ACC112 (cell line): ENCODE measurements around the gene PVALB.
"Not testable (repeated sequence)": the region's sequence is repeated elsewhere in the genome, so short reads cannot be mapped to it uniquely, and the experiment has no call there.

Source experiments
- H2AFZ ChIP-seq: fragments of 200-600 bp; sonication (generic); one replicate; pipeline ENCODE4 v1.6.0; 2017; ENCODE audit warnings: antibody characterized with exemption, low read length; ENCODE audit not compliant: unreplicated experiment
- H3K27ac ChIP-seq: fragments of 200-600 bp; sonication (generic); 2 replicates; pipeline ENCODE4 v1.5.1; 2014; ENCODE audit warnings: low read depth, mild to moderate bottlenecking, antibody characterized with exemption, low read length, moderate library complexity
- H3K27me3 ChIP-seq: fragments of 200-600 bp; sonication (generic); 2 replicates; pipeline ENCODE4 v1.6.1; 2014; ENCODE audit warnings: mild to moderate bottlenecking, antibody characterized with exemption, low read length, moderate library complexity, mixed read lengths; ENCODE audit not compliant: insufficient read depth
- H3K36me3 ChIP-seq: fragments of 200-600 bp; sonication (generic); 2 replicates; pipeline ENCODE4 v1.6.1; 2016; ENCODE audit warnings: mild to moderate bottlenecking, antibody characterized with exemption, low read length, moderate library complexity, mixed read lengths; ENCODE audit not compliant: insufficient read depth
- H3K4me1 ChIP-seq: fragments of 200-600 bp; sonication (generic); one replicate; pipeline ENCODE4 v1.6.1; 2016; ENCODE audit warnings: low read length, mixed read lengths; ENCODE audit not compliant: insufficient read depth, unreplicated experiment, control insufficient read depth
- H3K4me3 ChIP-seq: fragments of 200-600 bp; sonication (generic); 2 replicates; pipeline ENCODE4 v1.5.1; 2014; ENCODE audit warnings: mild to moderate bottlenecking, low read depth, low read length
- H3K79me2 ChIP-seq: fragments of 200-600 bp; sonication (generic); one replicate; pipeline ENCODE4 v1.6.0; 2016; ENCODE audit warnings: low read length; ENCODE audit not compliant: control insufficient read depth, unreplicated experiment, insufficient read depth

The PVALB gene

DNA sequence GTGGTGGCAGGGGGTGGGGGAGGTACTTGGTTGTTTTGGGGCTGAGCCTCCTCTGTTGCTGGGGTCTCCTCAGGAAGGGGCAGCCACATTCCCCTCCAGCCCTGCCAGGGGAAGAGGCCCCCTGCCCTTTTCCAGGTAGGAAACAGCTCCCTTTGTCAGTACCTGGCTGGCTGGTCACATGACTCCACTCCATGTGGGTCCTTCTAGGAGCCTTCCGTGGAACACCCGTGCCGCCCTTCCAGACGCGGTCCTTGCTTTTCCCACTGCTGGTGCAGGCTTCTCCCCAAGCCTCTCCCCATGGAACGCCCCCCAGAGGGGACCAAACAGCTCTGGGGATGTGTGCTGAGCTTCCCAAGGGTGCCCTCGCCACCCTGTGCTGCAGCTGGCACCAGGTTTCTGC is 60.8 kb downstream of the PVALB start:
- Histone ChIP-seq H3K79me2 (no peaks in the 10 kb centered on the region), H3K4me3 (no peak overlapping the region), H2AFZ (no peak overlapping the region), H3K27ac (no peak overlapping the region), H3K27me3 (peaks cover 29% of the 10 kb centered on the region), H3K4me1 (no peaks in the 10 kb centered on the region), H3K36me3 (no peaks in the 10 kb centered on the region)

DNA sequence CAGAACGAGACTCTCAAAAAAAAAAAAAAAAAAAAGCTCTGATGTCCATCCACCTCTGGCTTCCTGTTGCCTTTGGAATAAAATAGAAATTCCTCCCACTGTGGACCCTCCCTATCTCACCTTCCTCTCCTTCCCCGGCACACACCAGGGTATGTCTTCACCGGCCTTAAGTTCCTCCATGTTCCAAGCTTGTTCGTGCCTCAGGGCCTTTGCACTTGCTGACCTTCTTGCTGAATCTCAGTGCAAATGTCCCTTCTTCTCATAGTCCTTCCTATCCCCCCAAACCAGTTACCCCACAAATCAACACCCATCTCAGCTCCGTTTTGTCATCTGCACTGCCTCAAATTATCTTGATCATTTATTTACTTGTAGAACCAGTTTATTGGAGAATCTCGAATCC is 61.5 kb downstream of the PVALB start:
- Histone ChIP-seq H2AFZ (no peak overlapping the region), H3K79me2 (no peaks in the 10 kb centered on the region), H3K27me3 (peaks cover 29% of the 10 kb centered on the region), H3K4me1 (no peaks in the 10 kb centered on the region), H3K27ac (no peak overlapping the region), H3K36me3 (no peaks in the 10 kb centered on the region), H3K4me3 (no peak overlapping the region)

DNA sequence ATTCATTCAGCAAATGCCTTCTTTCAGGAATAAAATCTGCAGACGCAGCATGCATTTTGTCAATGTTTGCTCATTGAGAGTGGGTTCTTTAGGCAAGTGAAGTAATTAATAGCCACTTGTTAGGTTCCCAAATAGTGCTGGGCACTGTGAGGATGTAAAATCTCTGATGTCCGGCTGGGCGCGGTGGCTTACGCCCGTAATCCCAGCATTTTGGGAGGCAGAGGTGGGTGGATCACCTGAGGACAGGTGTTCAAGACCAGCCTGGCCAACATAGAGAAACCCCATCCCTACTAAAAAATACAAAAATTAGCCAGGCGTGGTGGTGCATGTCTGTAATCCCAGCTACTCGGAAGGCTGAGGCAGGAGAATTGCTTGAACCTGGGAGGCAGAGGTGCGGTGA is 62.0 kb downstream of the PVALB start:
- H3K36me3 ChIP-seq, H3K79me2 ChIP-seq, H2AFZ ChIP-seq, H3K4me3 ChIP-seq, H3K4me1 ChIP-seq, H3K27ac ChIP-seq: not testable (repeated sequence)
- H3K27me3 ChIP-seq: peaks cover 29% of the 10 kb centered on the region

DNA sequence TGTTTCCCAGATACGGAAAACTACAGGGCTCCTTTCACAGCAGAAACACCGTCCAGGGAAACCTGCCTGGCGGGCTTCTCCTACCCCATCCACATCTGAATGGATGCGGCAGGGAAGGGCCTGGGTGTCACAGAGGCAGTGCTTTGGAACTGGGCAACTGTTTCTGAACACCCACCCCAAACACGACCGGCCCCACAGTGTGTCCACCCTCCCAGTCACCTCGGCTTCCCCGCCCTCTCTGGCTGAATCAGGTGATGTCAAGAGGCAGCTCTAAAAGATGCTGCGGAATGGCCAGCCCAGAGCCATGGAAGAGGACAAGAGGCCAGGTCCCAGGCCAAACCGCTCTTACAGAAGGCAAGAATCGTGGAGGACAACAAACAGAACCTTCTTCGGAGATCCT is 62.9 kb downstream of the PVALB start:
- Histone ChIP-seq H3K27me3 (peaks cover 29% of the 10 kb centered on the region), H3K79me2 (no peaks in the 10 kb centered on the region), H3K36me3 (no peaks in the 10 kb centered on the region), H3K4me1 (no peaks in the 10 kb centered on the region), H2AFZ (no peak overlapping the region), H3K4me3 (no peak overlapping the region), H3K27ac (no peak overlapping the region)

DNA sequence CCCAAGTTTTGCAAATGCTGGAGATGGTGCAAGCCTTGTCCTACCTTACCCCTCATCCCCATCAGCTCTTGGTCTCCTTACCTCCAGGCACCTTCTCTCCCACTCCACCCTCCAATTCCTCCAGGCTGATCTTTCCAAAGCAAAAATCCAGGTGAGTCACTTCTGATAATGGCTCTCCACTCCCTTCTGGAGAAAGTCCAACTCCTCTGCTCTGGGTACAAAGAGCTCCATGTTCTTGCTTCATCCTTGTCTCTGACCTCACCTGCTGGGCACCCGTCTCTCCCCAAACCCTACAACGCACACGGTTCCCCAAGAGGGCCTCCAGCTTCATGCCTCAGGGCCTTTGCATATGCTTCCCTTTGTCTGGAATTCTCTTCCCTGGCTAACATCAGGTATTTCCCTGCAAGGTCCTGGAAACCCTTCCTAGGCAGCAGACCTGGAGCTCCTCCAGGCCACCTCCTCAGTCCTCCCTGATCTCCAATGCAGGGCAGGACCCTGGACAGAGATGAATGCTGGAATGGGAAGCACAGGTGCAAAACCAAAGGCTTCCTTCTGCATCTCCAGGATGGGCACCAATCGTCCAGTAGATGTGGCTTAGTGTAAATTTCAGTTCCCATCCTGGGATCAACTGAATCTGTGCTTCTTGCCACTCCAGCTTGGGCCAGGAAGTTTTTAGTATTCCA is 63.6 kb downstream of the PVALB start:
- no peaks in the 10 kb centered on the region for H3K36me3 ChIP-seq
- no peak overlapping the region for H3K27ac ChIP-seq
- no peak overlapping the region for H2AFZ ChIP-seq
- H3K79me2 ChIP-seq: no peaks in the 10 kb centered on the region
- peaks cover 29% of the 10 kb centered on the region for H3K27me3 ChIP-seq
- no peak overlapping the region for H3K4me3 ChIP-seq
- no peaks in the 10 kb centered on the region for H3K4me1 ChIP-seq
